Activated naive CD4-positive, alpha-beta T cell treated with Interleukin-2 at 50 U/mL for 16 hours (primary cell): ENCODE measurements around the gene IPMK.

ENCODE experiments used
- DNase-seq: peaks from one replicate; pipeline ENCODE4 v3.0.0-alpha.2; 2020

The IPMK gene

DNA sequence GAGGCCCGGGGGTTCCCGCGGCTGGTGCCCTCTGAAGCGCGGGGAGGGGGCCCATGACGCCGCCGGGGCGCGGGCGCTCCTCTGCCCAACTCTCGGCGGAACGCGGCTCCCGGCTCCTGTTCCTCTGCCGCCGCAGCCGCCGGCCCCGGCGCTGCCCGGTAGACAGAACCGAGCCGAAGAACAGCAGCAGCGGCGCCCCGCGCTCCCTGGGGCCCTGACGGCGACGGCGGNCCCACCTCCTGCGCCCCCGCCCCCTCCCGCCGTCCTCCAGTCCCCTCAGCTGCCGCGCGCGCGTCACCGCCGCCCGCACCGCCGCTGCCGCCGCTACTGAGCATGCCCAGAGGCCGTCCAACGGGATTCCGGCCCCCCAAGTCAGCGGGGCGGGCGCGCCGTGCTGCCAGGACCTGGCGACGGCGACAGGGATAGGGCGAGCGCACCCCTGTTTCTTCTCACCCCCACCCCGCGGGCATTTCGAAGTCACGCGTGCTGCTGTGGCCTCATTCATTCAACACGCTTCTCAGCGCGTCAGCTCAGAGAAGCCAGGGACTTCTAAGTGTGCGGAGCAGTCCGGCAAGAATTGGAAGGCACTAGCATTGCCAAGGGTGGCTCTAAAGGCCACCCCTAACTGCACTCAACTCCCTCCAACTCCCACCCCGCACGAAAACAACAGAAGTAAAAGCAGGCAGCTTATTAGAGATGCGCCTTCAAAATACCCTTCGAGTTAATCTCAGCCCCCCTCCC, at the start of gene IPMK:
IPMK (minus strand) TSS at position 182 of the 741 bp plus-strand sequence. CDS start 283 bp downstream, outside the sequence.
- peak; percentile 95 for DNase-seq

DNA sequence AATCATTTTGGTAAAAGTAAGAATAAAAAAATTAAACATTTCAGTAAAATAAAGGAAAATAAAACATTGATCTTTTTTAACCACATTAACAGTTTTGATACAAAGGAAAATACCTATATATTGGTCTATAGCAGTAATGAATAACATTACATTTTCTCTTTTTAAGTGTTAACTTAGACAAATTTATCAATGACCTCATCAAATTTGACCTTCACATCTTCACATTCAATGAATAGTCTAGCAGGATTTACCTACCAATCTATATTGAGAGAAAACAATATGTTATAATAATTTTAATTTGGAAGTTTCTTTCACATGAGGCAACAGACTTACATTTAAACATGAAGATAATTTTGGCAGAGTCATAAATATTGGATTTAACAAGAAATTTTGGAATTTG, 49.2 kb upstream of the IPMK start:
- DNase-seq, result no peak

DNA sequence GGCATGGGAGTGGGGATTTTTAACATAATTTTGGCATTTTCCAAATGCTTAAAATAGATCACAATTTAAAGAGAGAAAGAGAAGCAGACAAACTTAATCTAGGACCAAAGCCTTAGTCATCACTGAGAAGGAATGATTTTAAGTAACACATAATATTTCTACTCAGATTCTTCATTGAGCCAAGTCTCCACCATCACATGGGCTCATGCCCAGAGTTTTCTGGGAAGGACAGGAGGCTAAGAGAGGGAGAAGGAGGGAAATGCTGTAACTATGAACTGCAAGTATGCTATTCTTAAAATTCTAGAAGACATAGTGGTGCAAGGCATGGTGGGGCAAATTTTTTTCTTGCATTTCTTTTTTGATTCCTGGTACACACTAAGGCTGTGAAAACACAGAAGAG, 43.3 kb upstream of the IPMK start:
- DNase-seq, result no peak

DNA sequence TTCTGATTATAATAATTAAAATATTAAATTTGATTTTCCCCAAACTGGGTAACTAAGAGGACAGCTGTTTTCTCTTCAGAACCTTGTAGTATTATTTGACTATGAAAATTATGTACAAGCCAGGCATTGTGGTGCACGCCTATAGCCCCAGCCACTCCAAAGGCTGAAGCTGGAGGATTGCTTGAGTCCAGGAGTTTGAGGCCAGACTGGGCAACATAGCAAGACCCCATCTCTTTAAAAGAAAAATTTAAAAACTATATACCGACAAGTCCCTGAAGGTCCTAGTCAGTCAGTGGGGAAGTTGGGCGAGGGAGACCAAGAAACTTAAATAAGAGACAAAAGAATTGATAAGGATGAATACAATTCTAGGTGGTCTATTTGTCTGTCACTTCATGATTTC, 40.0 kb upstream of the IPMK start:
- no peak for DNase-seq

DNA sequence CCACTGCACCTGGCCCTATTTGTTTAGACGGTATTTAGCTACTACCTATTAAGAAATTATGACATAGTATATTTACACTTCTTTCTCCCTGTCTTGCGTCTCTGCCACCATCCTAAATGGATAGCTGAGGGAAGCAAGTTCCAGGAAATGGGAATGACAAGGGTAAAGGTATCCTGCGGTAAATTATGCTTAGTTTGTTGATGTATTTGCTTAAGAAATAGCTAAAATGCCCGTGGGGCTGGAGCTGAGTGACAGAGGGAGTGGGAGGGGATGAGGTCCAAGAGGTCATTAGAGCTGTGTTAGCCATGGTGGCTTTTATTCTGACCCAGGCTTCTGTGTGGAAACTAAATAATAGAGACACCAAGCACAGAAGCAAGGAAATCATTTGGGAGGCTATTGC, 38.1 kb upstream of the IPMK start:
- no peak for DNase-seq

DNA sequence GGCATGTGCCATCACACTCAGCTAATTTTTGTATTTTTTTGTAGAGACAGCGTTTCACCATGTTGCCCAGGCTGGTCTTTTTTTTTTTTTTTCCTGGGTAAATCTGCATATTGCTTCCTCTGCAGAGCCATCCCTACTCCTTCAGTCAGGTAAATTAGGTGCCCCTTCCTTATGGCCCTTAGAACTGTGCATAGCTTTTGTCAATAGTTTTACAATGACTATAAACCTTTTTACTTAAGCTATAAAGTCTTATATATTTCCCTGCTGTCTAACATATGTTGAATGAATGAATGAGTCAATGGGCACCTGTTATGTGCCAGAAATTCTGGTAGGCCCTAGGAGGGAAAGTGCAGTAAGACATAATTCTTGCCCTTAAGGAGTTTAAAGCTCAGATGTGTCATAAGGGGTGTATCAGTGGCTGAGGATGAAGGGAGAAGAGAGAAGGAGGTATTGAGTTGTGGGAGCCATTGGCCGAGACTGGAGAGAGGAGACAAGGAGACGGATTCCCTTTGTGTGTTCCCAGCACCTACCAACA, 36.5 kb upstream of the IPMK start:
- DNase-seq, result no peak

DNA sequence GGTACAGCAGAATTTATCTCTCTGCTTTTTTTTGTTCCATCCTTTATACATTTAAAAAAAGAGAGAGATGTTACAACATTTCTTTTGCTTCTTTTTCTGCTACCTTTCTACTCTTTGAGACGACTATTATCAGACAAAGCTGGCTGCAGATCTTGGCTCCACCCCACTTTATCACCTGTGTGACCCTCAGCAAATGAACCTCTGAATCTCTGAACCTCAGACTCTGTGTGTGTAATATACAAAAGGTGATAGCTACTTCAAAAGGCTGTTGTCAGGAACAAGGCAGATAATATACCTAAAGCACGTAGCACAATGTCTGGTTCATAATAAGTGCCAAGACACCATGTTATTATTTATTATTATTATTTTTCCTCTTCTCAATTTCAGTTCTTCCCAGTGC, 34.6 kb upstream of the IPMK start:
- DNase-seq, result no peak

DNA sequence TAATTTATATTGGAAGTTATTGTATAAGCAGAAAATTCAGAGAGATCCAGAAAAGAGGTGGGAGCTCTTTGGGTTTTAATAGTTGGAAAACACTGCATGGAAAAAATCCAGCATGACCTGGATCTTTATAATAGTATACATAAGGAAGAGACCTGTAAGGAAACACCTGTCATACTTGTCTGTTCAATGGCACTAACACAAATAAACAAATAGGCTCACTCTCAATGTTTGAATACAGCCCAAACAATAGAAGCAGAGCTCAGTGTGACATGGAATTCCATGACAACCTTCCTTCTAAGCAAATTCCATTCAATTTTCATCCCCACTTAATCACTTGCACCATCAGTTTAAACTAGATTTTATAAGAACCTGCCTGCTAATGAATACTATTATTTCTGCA, 33.0 kb upstream of the IPMK start:
- no peak for DNase-seq

DNA sequence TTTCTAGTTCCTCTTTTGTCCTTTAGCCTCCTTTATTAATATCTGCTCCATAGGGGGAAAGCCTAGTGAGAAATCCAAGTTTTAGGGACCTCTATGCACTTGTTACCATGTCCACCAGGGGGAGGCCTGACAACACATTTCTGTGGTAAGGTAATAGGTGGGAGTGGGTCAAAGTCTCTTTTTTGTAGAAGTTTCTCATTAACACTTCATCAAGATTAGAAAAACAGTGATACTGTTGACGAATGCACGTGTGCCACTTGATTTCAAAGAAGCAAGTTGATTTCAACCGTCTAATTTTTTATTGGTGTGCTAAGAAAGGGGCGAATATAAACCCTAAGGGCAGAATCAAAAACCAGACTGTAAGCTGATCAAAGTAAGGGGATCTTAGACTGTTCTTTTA, 31.9 kb upstream of the IPMK start:
- peak; percentile 53 for DNase-seq

DNA sequence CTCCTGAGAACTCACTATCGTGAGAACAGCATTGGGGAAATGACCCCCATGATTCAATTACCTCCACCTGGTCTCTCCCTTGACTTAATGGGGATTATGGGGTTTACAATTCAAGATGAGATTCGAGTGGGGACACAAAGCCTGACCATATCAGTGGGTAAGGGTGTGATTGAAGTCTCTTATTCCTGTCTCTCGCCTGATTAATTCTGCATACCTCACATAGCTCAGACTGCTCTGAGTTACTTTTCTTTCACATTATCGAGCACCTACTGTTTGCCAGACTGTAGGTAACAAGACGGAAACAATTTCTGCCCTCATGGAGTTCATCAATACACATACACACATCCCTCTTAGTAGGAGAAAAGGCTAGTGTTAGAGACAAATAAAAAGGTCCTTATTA, 26.3 kb upstream of the IPMK start:
- no peak for DNase-seq

DNA sequence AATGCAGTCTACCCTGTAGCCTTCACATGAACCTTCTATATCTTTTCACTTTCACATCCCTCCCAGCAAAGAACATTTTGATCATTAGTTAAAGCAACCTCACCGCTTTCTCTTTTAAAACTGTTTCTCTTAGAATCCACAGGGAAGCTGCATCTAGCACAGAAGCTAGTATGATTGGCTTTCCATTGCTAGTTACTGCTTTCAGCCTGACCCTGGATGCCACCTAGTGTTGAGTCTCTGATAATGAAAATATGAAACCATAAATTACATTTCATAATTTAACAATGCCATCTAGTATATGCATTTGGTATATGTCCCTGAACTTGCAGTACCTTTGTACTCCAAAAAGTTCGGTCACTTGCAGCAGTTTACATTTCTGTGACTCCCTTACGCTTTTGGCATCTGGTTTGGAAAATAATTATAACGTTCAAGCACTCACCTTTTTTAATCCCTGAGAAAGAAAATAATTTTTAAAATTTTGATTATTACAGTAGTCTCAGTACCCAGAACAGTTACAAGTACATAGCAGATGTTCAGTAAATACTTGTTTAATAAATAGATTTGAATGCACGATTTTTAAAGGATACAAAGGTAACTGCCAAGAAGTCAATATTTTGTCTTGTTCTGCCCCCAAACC, 24.0 kb upstream of the IPMK start:
- peak; percentile 20 for DNase-seq

DNA sequence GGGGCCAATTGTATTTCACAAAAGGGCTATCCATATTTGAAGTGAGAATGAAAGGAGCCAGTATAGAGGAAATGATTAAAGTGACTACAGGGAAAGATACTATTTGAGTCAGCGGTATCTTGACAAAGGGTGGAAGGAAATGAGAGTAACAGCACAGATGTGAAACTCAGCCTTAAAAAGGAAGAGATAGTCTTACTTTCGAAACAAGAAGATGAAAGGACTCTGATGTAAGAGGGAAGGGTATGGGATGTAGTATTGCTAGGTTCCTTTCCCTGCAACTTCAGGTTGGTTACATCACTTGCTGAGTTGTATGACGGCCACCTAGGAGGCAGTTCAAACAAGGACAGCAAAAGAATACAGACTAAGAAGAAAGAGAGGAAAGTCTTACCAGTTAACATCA, 14.9 kb upstream of the IPMK start:
- DNase-seq, result peak; percentile 24

DNA sequence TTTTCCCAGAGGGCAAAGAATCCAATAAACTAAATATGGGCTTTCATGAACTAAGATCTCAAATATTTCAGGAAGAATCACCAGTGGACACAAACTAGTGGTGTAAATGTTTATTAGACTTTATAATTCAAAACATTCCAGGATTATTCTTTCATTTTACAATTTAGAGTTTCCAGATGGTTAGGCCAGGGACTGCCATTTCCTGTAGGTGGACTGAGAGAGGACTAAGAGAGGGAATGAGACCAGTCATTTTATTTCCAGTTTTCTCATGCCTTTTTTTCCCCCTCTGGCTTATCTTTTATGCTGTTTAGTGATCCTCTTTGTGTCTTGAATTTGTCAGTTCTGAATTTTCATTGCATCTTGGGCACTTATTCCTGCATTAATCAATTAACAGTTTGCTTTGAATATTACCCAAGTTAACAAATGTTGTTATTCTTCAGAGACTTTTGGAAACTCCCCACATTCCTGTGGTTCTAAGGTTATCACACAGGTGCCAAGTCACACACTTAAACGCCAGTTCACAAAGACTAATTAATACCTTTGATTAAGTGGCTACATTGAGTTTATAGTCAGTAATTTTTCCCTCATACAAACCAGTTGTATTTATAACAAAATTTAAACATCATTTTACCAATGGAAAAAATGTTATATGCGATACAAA, 13.5 kb upstream of the IPMK start:
- no peak for DNase-seq

DNA sequence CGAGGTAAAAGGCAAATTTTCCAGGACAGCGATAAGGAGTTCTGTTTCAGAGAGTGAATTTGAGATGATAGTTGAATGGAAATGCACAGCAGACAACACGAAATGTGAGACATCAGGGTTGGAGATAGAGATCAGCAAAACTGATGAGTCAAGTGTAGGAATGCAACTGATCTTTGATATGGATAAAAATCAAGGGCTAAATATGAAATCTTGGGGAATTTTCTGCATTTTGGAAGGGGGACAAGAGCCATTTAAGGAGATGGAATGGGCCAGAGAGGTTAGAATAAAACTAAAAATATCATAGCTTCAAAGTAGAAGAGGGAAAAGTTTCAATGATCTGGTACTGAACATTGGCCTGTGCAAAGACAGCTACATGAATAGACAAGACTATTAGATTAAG, 12.8 kb upstream of the IPMK start:
- no peak for DNase-seq

DNA sequence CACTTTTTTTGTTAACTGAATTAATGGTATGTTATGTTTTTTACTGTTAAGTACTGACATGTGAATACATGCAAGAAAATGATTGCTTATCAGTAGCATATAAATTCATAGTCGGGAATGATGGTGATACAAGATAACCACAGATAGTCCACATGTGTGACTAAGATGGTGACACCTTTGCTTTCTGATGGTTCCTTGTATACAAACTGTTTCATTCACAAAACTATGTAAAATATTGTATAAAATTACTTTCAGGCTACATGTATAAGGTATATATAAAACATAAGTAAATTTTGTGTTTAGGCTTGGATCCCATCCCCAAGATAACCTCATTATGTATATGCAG, 11.2 kb upstream of the IPMK start:
- DNase-seq, result no peak

DNA sequence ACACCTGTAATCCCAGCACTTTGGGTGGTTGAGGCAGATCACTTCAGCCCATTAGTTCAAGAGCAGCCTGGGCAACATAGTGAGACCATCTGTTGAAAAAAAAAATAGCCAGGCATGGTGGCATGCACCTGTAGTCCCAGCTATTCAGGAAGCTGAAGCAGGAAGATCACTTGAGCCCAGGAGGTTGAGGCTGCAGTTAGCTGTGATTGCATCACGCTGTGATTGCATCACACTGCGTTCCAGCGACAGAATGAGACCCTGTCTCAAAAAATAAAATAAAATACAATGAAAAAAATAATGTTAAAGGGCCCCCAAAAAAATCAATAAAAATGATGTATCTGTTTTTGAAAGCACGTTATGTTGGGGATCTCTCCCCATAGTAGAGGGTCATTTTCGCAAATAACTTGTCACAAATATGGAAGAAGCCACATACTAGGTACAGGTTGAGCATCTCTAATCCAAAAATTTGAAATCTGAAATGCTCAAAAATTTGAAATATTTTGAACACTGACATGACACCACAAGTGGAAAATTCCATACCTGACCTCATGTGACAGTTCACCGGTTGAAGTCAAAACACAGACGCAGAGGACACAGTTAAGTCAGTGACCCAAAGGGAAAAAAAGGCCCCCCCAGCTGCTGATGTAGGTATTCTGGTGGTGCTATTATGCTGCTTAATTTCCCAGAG, 10.7 kb upstream of the IPMK start:
- no peak for DNase-seq

DNA sequence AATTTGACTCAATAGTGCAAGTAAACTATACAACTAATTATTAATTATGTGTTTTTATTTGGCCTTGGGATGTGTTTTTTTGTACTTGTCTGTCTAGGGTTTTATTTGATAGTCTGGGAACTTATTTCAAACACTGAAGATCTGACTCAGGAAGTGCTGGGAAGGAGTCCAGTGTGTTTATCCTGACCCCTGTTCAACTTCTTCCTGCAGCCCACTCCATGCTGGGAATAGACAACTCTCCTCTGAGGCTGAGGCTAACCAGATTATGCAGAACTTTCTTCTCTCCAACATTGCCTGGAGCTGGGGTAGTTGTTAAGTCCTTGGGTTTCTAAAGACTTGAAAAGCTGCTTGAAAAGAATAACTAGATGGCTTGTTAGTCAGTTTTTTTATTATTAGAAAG, 8.2 kb upstream of the IPMK start:
- DNase-seq, result no peak

DNA sequence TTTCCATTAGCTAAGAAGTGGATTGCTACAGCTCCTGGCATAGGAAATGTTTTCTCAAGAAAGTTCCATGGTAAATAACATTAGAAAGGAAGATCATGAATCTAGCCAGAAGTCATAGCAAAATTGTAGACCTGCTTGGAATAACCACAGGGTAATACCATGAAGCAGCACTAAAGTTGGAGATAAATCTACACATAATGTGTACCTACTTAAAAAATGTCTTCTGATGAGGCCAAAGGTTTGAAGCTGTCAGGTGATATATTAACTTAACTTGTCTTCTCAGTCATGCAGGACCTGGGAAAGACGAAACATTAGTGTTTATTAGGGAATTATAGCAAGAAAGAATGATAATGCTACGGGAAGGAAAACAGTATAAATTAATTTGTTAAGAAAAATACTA, 7.6 kb upstream of the IPMK start:
- no peak for DNase-seq

DNA sequence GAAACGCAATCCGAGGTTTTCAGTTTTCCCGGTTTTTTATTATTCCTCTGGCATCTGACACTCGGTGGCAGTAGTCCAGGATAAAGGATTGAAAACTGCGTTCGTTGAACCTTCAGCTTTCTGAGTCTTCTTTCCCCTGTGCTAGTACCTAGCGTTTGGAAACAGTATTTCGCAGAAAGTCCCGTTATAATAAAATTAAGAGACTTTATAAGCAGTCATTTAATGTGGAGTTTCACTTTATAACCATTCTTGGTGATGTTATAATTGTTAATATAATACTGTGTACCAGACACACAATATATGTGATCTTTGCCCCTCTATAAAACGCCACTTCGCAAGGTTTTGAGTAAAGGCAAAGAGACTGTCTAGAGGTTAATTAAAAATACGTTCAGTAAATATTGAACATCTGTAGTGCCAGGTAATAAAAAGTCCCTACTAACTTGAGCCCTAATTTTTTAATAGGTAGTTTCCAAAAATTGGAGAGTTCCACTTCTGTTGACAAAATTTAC, 2.1 kb upstream of the IPMK start:
- DNase-seq, result no peak

DNA sequence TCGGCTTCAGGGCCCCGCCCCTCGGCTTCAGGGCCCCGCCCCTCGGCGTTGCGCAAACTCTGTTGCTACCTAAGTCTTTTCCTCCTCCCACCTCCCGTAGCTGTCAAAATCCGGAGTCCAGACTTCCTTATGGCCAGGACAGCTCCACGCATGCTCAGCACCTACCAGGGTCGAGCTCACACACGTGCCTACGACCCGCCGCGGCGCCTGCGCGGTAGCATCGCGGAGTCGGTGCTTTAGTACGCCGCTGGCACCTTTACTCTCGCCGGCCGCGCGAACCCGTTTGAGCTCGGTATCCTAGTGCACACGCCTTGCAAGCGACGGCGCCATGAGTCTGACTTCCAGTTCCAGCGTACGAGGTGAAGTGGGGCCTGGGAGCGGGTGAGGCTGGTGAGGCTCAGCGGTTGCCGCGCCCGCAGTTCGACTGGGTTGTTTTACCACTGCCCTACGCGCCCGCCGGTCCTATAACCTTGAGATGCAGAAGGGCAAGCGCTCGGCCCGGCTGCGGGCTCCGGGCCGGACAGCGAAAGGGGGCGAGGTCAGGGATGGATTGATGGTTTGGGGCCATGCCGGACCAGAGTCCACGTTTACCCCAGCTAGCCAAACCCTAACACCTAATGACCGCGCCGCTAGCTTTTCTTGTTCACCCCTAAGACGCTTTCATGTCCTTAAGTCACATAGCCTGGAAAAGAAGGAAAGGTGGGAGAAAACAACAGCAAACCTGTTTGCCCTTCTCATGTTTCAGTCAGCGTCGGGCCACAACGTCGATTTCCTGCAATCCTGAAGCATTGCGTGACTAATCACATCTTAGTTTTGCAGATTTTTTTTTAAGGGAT, 1.5 kb upstream of the IPMK start, which contains the start of gene CISD1:
CISD1 (plus strand) TSS at position 217 of the 836 bp plus-strand sequence; CDS start at position 329, 112 bp downstream.
- DNase-seq, result peak; percentile 95

DNA sequence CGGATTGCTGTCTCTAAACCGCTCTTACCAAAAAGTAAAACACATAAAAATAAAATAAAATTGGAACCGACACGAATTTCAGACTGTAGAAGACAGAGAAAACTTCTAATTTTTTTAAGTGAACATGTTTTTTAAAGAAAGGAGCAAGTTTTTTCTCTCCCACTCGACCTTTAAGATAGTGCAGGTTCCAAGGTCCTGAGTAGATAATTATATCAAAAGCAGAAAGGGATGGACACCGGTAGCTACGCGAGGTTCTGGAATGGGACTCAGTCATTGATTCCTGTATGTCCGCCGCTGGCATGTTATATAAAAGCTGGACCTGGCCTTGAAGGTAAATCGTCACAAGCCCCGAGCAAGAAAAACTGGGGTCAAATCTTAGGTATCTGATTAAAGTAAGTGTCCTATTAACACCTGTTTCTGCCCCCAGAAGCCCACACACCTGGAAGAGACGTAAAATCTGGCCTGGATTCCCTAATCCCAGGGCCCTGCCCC, 806 bp upstream of the IPMK start:
- no peak for DNase-seq
